Neuron (in vitro differentiated cells): Measurements from ENCODE around the gene RAB11FIP3.

ENCODE experiments used
- H2AFZ ChIP-seq: one replicate; pipeline ENCODE4 v1.6.1; 2013; ENCODE audit warnings: low read depth, mild to moderate bottlenecking, inconsistent platforms, low read length, moderate library complexity
- H3K27me3 ChIP-seq: one replicate; pipeline ENCODE4 v1.6.1; 2013; ENCODE audit warnings: low read length; ENCODE audit not compliant: insufficient read depth
- H3K36me3 ChIP-seq: one replicate; pipeline ENCODE4 v1.6.1; 2013; ENCODE audit warnings: low read length; ENCODE audit not compliant: insufficient read depth
- H3K4me1 ChIP-seq: one replicate; pipeline ENCODE4 v1.6.1; 2013; ENCODE audit warnings: low read length; ENCODE audit not compliant: insufficient read depth
- H3K4me3 ChIP-seq: 2 replicates; pipeline ENCODE4 v1.5.1; 2013; ENCODE audit warnings: mild to moderate bottlenecking, low read length, moderate library complexity
- H3K9me3 ChIP-seq: one replicate; pipeline ENCODE4 v1.6.1; 2013; ENCODE audit warnings: low read length

RAB11FIP3 gene

DNA sequence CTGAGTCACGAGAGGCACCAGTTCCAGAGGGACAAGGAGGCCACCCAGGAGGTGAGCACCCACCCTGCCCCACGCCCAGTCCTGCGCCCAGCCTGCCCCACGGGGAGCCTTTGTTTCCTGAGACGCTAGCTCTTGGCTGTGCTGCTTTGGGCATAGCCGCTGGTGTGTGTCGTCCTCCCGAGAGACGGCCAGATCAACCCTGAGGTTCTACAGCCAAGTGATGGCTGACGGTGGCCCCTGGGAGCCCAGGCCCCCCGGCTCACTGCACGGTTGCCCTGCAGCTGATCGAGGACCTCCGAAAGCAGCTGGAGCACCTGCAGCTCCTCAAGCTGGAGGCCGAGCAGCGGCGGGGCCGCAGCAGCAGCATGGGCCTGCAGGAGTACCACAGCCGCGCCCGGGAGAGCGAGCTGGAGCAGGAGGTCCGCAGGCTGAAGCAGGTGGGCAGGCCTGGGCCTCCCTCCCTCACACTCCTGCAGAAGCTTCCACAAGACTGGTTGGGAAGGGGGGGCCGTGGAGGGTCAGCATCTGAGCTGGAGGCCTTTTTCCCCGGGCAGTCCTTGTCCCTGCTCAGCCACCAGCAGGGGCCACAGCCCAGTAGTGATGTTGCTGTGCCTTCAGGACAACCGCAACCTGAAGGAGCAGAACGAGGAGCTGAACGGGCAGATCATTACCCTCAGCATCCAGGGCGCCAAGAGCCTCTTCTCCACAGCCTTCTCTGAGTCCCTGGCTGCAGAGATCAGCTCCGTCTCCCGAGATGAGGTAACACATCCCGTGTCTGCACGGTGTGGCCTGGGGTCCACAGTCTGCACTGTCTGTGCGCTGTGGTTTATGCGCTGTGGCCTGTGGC is 94.6 kb downstream of the RAB11FIP3 start:
- H3K4me1 ChIP-seq = no peaks in the 10 kb centered on the region
- peaks cover 67% of the 10 kb centered on the region for H3K36me3 ChIP-seq

DNA sequence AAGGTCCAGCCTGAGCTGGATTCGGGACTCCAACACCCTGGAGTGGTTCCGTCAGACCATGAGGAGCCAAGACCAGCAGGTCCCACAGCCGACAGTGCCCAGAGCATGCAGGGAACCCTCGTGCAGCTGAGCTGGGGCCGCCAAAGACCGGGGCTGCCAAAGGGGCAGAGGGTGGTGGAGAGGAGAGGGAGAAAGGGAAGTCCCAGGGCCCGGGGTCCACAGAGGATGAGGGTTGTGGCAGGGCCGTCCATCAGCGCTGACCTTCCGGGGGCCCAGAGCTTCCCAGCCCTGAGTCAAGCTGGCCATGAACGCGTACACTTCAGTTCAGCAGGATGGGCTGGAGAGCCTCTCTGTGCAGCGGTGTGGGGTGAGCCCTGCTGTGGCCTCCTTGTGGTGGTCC is 95.4 kb downstream of the RAB11FIP3 start:
- Histone ChIP-seq H2AFZ (no peak overlapping the region), H3K9me3 (no peaks in the 10 kb centered on the region), H3K36me3 (peaks cover 59% of the 10 kb centered on the region), H3K4me3 (no peak overlapping the region), H3K4me1 (peaks cover 6% of the 10 kb centered on the region), H3K27me3 (no peaks in the 10 kb centered on the region)

More for the DNA sequence above, 94.6 kb downstream of the RAB11FIP3 start:
- Histone ChIP-seq H3K4me3 (no peak overlapping the region), H2AFZ (no peak overlapping the region), H3K9me3 (no peaks in the 10 kb centered on the region), H3K27me3 (no peaks in the 10 kb centered on the region)

DNA sequence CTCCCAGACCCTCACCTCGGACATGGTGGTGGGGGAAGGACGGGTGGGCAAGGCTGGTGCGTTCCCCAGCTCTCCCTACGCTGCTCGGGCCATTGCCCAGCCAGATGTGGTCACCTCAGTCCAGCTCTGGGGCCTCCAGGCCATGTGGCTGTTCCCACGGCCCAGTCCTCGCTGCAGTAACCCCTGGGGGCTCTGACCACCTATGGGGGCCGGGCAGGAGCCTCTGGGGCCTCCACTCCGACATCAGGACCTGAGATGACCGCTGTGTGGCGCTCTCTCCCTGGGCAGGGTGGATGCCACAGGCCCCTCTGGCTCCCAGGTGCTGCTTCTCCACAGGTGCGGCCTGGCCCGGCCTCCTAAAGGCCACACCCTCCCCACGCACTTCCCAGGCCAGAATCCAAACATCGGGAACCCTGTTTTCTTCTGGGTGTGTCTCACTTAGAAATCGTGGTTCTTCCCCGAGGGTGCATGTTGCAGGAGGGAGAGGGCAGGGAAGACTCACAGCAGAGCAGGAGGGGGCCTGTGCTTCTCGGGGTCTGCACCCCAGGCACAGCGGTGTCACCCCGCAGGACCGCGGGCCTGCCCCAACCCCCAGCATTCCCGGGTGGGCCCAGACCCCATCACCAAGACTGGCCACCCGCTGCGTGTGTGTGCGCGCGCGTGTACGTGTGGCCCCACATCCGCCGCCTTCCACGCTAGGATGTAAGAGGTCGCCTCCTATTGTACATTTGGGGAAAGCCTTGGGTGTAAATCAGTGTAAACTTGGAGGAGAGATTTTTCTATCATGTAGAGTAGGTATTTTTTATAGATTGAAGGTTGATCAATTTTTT is 96.1 kb downstream of the RAB11FIP3 start:
- H3K27me3 ChIP-seq = no peaks in the 10 kb centered on the region
- H3K4me3 ChIP-seq = no peak overlapping the region
- H2AFZ ChIP-seq = no peak overlapping the region
- no peaks in the 10 kb centered on the region for H3K9me3 ChIP-seq
- H3K4me1 ChIP-seq = peaks cover 13% of the 10 kb centered on the region
- H3K36me3 ChIP-seq = peaks cover 53% of the 10 kb centered on the region

DNA sequence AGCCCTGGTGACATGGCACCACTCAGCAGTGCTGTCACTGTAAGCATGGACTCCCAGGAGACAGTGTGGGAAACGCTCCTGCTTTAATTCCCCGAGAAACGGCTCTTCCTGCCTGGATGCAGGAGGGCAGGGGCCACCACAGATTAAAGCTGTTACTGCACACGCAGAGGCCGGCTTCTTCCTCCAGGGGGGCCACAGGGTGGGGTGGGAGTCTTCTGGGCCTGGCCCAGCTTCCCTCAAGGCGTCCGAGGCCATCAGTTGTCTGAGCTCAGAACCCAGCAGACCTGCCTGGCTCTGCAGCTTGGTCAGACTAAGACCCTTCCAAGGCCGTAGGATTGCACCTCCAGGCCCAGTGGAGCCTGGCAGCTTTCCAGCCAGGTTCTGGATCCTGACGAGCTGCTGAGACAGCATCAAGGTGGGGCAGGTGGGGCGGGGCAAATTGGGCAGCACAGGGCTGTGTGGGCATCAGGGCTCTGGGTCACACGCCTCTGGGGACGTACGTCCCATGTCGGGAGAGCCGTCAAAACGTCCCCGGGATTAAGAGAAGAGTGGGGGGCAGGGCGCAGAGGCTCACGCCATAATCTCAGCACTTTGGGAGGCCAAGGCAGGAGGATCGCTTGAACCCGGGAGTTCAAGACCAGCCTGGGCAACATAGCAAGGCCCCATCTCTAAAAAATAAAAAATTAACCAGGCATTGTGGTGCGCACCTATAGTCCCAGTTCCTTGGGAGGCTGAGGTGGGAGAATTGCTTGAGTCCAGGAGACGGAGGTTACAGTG is 97.1 kb downstream of the RAB11FIP3 start:
- Histone ChIP-seq H3K9me3 (no peaks in the 10 kb centered on the region), H3K36me3 (peaks cover 45% of the 10 kb centered on the region), H3K4me1 (peaks cover 14% of the 10 kb centered on the region), H3K27me3 (no peaks in the 10 kb centered on the region), H3K4me3 (no peak overlapping the region), H2AFZ (no peak overlapping the region)

DNA sequence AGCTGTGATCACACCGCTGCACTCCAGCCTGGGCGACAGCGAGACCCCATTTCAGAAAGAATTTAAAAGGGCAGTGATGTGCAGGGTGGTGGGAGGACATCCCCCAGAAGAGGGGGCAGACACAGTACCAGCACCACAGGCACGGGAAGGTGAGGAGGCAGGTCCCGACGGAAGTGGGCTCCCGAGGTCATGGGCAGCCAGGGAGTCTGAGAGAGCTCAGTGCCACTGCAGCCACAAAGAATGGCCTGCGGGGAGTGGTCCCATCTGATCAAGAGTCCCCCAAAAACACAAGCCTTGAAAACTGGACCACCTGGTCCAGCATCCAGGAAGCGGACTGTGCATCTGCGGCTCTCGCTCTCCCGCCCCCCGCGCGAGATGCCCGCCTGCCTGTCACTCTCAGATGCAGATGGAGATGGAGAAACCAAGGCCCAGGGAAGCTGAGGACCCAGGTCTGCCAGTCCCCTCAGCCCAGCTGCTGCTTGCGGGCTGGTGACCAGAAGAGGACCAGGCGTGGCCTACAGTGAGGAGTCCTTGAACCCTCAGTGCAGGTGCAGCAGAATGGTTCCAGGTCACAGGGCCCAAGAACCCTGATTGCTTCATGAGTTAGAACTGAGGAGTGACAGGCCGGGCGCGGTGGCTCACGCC is 97.8 kb downstream of the RAB11FIP3 start:
- H3K9me3 ChIP-seq = no peaks in the 10 kb centered on the region
- H3K27me3 ChIP-seq = no peaks in the 10 kb centered on the region
- no peak overlapping the region for H2AFZ ChIP-seq
- H3K4me1 ChIP-seq = peaks cover 14% of the 10 kb centered on the region
- peaks cover 41% of the 10 kb centered on the region for H3K36me3 ChIP-seq
- H3K4me3 ChIP-seq = no peak overlapping the region

DNA sequence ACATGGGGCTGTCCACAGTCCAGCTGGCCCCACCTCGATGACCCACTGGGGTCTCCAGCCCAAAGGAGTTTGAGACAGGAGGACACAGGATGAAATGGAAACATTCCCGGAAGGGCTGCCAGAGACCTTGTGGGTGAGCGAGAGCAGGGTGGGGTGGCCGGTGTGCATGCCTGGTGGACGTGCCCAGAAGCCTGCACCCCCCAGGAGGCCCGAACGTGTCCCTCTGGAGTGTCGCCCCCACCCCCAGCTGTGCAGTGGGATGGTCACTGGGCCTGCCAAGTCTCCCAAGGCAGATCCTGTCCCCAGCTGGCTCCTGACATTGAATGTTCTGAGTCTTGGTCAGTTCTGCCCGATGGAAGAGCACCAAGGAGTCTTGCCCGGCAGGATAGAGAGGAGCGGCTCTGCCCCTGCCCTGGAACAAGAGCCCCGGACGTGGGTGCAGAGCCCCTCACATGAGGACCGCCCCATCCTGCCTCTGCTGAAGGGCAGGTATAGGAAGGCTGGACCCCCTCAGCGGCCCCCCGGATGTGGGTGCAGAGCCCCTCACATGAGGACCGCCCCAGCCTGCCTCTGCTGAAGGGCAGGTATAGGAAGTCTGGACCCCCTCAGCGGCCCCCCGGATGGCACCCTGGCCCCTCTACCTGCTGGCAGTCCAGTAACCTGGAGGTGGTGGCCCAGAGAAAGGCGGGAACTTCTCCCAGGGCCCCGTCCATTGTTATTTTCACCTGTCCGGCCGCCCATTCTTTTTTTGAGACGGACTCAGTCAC is 99.0 kb downstream of the RAB11FIP3 start:
- no peaks in the 10 kb centered on the region for H3K27me3 ChIP-seq
- H3K4me1 ChIP-seq = peaks cover 25% of the 10 kb centered on the region
- H3K4me3 ChIP-seq = no peak overlapping the region
- H3K9me3 ChIP-seq = no peaks in the 10 kb centered on the region
- H3K36me3 ChIP-seq = peaks cover 32% of the 10 kb centered on the region
- H2AFZ ChIP-seq = no peak overlapping the region

DNA sequence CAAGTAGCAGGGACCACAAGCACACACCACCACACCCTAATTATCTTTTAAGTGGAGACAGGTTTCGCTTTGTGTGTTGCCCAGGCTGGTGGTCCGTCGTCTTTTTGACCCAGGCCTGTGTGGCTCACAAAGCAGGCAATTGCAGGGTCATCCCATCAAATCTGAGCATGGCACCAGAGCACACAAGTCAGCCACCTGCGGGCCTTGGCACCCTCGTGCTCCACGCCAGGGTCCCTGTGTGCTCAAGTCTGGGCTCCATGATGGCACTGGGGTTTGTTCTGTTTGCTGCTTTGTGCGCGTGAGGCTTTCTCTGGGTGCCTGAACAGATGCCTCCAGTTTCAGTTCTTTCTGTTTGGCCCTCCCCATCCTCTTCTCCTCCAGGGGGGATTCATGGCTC is 99.7 kb downstream of the RAB11FIP3 start:
- H3K4me3 ChIP-seq = no peak overlapping the region
- peaks cover 25% of the 10 kb centered on the region for H3K36me3 ChIP-seq

DNA sequence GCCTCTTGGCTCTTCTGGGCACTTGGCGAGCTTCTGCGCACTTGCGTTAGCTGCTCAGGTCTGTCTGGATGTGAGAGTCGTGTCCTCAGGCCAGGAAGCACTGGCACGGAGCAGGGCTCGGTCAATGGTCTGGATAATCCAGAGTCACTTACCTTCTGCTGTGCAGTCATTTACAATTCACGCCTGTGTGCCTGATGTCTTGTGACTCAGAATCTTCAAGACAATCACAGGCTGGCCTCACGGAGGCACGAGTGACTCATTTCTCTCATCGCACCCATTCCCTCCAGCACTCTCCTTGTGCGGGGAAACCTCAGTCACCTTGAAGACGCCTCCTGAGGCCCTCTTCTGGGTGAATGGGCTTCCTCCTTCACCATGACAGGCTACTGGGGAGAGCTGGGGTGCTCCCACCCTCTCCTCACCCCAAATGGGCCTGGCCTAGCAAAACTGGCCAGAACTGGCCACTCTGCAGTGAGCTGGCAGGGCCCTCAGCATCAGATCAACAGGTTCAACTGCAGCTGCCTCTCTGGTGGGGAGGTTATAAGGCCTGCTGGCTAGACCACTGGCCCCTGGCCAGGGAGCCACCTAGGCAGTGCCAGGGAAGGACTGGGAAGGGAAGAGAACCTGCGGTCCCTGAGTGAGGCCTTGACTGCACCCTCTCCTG is 100.2 kb downstream of the RAB11FIP3 start:
- Histone ChIP-seq H3K9me3 (no peaks in the 10 kb centered on the region), H3K27me3 (no peaks in the 10 kb centered on the region), H3K36me3 (peaks cover 20% of the 10 kb centered on the region), H3K4me3 (peak overlapping the region; percentile 64), H2AFZ (no peak overlapping the region), H3K4me1 (peaks cover 25% of the 10 kb centered on the region)

More for the DNA sequence above, 99.7 kb downstream of the RAB11FIP3 start:
- Histone ChIP-seq H3K9me3 (no peaks in the 10 kb centered on the region), H3K4me1 (peaks cover 25% of the 10 kb centered on the region), H2AFZ (no peak overlapping the region), H3K27me3 (no peaks in the 10 kb centered on the region)

DNA sequence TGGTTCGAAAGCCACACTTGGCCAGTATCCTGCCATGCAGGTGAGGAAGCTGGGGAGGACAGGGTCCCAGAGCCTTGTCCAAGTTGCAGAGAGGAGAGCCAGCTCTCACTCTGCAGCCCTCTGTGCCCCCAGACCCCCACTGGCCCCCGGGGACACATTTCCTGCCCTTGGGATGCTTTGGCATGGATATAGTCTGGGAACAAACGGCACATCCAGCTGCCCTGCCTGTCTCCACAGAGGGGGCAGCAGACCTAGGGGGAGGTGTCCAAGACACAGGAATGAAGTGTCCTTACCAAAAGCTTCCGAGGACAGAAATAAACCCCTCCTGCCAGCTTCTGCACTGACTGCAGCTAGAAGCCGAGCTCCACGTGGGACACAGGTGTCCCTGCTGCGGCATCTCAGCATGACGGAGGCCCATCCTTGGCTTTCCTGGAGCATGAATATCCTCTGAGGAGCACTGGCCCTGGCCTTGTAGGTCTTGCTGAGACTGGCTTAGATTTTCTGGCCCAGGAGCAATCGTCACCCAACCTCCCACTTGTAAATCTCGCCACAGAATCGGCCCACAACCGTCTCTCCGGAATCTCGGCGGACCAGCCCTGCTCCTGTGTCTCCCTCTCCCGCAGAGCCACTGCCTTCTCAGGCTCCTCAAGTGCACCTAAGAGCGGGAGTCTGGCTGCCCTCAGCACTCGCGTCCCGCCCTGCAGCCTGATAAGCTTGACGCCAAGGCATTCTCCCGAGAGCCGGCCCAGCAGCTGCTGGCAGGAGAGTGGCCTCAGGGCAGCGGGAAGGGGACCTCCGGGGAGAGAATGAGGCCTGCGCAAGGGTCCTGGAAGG is 100.9 kb downstream of the RAB11FIP3 start:
- H2AFZ ChIP-seq = peak overlapping the region; percentile 30
- H3K4me3 ChIP-seq = peak overlapping the region; percentile 64
- no peaks in the 10 kb centered on the region for H3K9me3 ChIP-seq
- no peaks in the 10 kb centered on the region for H3K27me3 ChIP-seq
- peaks cover 12% of the 10 kb centered on the region for H3K36me3 ChIP-seq
- peaks cover 25% of the 10 kb centered on the region for H3K4me1 ChIP-seq

DNA sequence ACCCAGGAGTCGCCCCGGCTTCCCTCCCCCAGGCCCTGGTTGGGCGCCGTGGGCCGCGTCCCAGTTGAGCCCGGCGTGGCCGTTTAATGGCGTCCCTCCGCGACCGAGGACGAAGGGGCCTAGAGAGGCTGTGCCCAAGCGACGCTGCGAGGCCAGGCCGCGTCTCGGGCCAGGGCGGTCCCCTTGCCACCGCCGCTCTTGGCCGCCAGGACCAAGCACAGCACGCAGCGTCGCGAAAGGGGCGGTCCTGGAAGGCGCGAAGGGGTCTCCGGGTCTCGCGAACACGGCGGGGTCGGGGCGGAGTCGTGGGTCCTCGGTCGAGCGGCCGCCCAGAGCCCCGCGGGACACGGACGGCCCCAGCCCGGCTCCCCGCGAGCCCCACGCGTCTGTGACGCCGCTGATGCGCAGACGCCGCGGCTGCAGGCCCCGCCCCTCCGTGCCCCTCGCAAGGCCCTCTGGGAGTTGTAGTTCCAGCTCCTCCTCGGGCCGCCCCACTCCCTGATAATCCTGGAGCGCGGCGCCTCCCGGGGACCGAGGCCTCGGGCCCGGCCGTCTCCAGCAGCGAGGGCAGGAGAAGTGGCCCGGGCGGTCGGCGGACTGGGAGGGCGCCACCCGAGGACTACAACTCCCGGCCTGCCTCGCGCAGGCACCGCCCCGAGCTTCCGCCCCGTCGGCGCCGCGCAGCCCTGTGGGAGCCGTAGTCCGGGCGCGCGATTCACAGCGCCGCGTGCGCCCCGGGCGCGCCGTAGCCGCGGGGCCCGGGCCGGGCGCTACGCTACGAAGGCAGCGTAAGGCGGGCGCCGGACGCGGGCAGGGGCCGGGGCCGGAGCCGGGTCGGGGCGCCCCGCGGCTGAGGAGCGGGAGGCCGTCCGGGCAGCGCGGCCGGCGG is 101.8 kb downstream of the RAB11FIP3 start, which contains the start of gene CAPN15:
Gene CAPN15 (plus strand): TSS at position 698 of the 889 bp plus-strand sequence. CDS start 19,127 bp downstream, outside the sequence.
- Histone ChIP-seq H3K27me3 (no peaks in the 10 kb centered on the region), H3K36me3 (peaks cover 6% of the 10 kb centered on the region), H3K4me3 (peak within 1 kb of the TSS; percentile 64), H2AFZ (peak within 1 kb of the TSS; percentile 30), H3K4me1 (peaks cover 25% of the 10 kb centered on the region), H3K9me3 (no peaks in the 10 kb centered on the region)
